ENCODE data around the gene IMMP2L. TPM values are rescaled to one million over a fixed set of nuclear protein-coding genes. Genes with fewer than 3 reads are reported as not detected.

Gene IMMP2L
- total RNA-seq, 1 experiment from 2014 or later: 8.6 TPM

GRCh38 chr7:111183321-111183720 lies 379.0 kb downstream of the IMMP2L start:
- intact Hi-C loops (cut with micrococcal nuclease): no loop called here
- ChIA-PET POLR2A (ENCODE audit: unreplicated experiment) (no interaction called here), CTCF (no interaction called here)
- H3K4me1 ChIP-seq (ENCODE audit: insufficient read depth, low read length): no peaks in the 10 kb centered on the region
- H3K36me3 ChIP-seq (ENCODE audit: low read depth, low read length): no peaks in the 10 kb centered on the region
- no peak for ATAC-seq
- no peaks in the 10 kb centered on the region for H3F3A ChIP-seq (ENCODE audit: low read length, unreplicated experiment)
- H3K4me2 ChIP-seq (ENCODE audit: low read length): no peak overlapping the region
- TF ChIP-seq CTCF (conservative IDR thresholded peaks at IDR 0.05; ENCODE audit: low read depth, low read length) (no peak), EZH2phosphoT487 (IDR thresholded peaks at IDR 0.05; ENCODE audit: borderline replicate concordance, low read length) (no peak), EZH2 (IDR thresholded peaks at IDR 0.05; ENCODE audit: low read length, unreplicated experiment) (no peak)
- H3K9me2 ChIP-seq (replicated peaks; ENCODE audit: low read length): no peaks in the 10 kb centered on the region
- H3K79me2 ChIP-seq (ENCODE audit: low read length): no peaks in the 10 kb centered on the region
- DNase-seq: no peak
- no peak overlapping the region for H3K27ac ChIP-seq (ENCODE audit: low read length)
- H3K9ac ChIP-seq (ENCODE audit: low read length): no peak overlapping the region
- no peaks in the 10 kb centered on the region for H3K27me3 ChIP-seq (ENCODE audit: low read length)
- no peak overlapping the region for H2AFZ ChIP-seq (ENCODE audit: low read length)
- no peak overlapping the region for H3K4me3 ChIP-seq (ENCODE audit: low read length)
- no peaks in the 10 kb centered on the region for H3K9me3 ChIP-seq (ENCODE audit: low read length)
- BruUV-seq (replicated peaks): no TSS peak
- H4K20me1 ChIP-seq (ENCODE audit: low read length): no peaks in the 10 kb centered on the region

DNA sequence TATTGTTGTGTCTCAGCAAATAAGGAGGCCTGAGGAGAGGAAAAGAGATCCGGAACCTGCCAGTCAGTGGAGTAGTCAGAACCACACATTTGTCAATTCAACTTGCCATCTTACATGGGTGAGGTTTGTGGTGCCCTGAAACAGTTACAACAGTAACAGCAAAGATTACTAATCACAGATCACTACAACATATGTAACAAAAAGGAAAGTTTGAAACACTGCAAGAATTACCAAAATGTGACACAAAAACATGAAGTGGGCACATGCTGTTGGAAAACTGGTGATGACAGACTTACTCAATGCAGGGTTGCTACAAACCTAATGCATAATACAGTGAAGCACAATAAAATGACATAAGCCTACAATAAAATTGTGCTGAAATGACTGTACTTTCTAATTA lies 382.0 kb downstream of the IMMP2L start:
- H3K4me1 ChIP-seq (ENCODE audit: insufficient read depth, low read length): no peaks in the 10 kb centered on the region
- no peaks in the 10 kb centered on the region for H3K27me3 ChIP-seq (ENCODE audit: low read length)
- no peak overlapping the region for H3K27ac ChIP-seq (ENCODE audit: low read length)
- no peaks in the 10 kb centered on the region for H3F3A ChIP-seq (ENCODE audit: low read length, unreplicated experiment)
- H3K9me2 ChIP-seq (replicated peaks; ENCODE audit: low read length): no peaks in the 10 kb centered on the region
- no TSS peak for BruUV-seq (replicated peaks)
- no peak overlapping the region for H2AFZ ChIP-seq (ENCODE audit: low read length)
- no peaks in the 10 kb centered on the region for H3K9me3 ChIP-seq (ENCODE audit: low read length)
- ChIA-PET CTCF (no interaction called here), POLR2A (ENCODE audit: unreplicated experiment) (no interaction called here)
- DNase-seq (no peak), ATAC-seq (no peak)
- no peak for TF ChIP-seq EZH2 (IDR thresholded peaks at IDR 0.05; ENCODE audit: low read length, unreplicated experiment)
- TF ChIP-seq EZH2phosphoT487 (IDR thresholded peaks at IDR 0.05; ENCODE audit: borderline replicate concordance, low read length): no peak
- TF ChIP-seq CTCF (conservative IDR thresholded peaks at IDR 0.05; ENCODE audit: low read depth, low read length): no peak
- no peak overlapping the region for H3K4me2 ChIP-seq (ENCODE audit: low read length)
- H4K20me1 ChIP-seq (ENCODE audit: low read length): no peaks in the 10 kb centered on the region
- no peaks in the 10 kb centered on the region for H3K36me3 ChIP-seq (ENCODE audit: low read depth, low read length)
- no peak overlapping the region for H3K4me3 ChIP-seq (ENCODE audit: low read length)
- no peak overlapping the region for H3K9ac ChIP-seq (ENCODE audit: low read length)
- no peaks in the 10 kb centered on the region for H3K79me2 ChIP-seq (ENCODE audit: low read length)
- intact Hi-C loops (cut with micrococcal nuclease): no loop called here

GRCh38 chr7:111175908-111176441 lies 386.3 kb downstream of the IMMP2L start:
- Histone ChIP-seq H3K27me3 (ENCODE audit: low read length) (no peaks in the 10 kb centered on the region), H3F3A (ENCODE audit: low read length, unreplicated experiment) (no peaks in the 10 kb centered on the region), H3K9ac (ENCODE audit: low read length) (no peak overlapping the region), H3K36me3 (ENCODE audit: low read depth, low read length) (no peaks in the 10 kb centered on the region), H3K9me3 (ENCODE audit: low read length) (no peaks in the 10 kb centered on the region), H3K4me2 (ENCODE audit: low read length) (no peak overlapping the region), H3K4me3 (ENCODE audit: low read length) (no peak overlapping the region), H3K9me2 (replicated peaks; ENCODE audit: low read length) (no peaks in the 10 kb centered on the region), H2AFZ (ENCODE audit: low read length) (no peak overlapping the region), H4K20me1 (ENCODE audit: low read length) (no peaks in the 10 kb centered on the region), H3K79me2 (ENCODE audit: low read length) (no peaks in the 10 kb centered on the region), H3K4me1 (ENCODE audit: insufficient read depth, low read length) (no peaks in the 10 kb centered on the region), H3K27ac (ENCODE audit: low read length) (no peak overlapping the region)
- POLR2A ChIA-PET (ENCODE audit: unreplicated experiment): no interaction called here
- intact Hi-C loops (cut with micrococcal nuclease): no loop called here
- no TSS peak for BruUV-seq (replicated peaks)
- ATAC-seq (no peak), DNase-seq (no peak)
- CTCF ChIA-PET: no interaction called here
- TF ChIP-seq CTCF (conservative IDR thresholded peaks at IDR 0.05; ENCODE audit: low read depth, low read length) (no peak), EZH2 (IDR thresholded peaks at IDR 0.05; ENCODE audit: low read length, unreplicated experiment) (no peak), EZH2phosphoT487 (IDR thresholded peaks at IDR 0.05; ENCODE audit: borderline replicate concordance, low read length) (no peak)
